Activated T-helper 2 cell treated with anti-CD3 and anti-CD28 coated beads, Interferon-gamma antibody, Interleukin-2, Interleukin-4, amounts not matched to agents 10 μg/mL and 5 μg/mL and 100 μg/mL, durations not matched to agents 14 hours and 24 hours and 36 hours (primary cell): ENCODE results near the gene COPS4. TPM values are rescaled to one million over a fixed set of nuclear protein-coding genes. Genes with fewer than 3 reads are reported as not detected.
"Not testable (repeated sequence)": the region's sequence is repeated elsewhere in the genome, so short reads cannot be mapped to it uniquely, and the experiment has no call there.

Experiments used
- DNase-seq: peaks from one replicate; pipeline ENCODE4 v3.0.0; 2021; ENCODE audit warnings: low spot score
- H3K27ac Mint-ChIP-seq: one replicate; pipeline ENCODE4 v1.8.0; 2021; ENCODE audit warnings: mixed read lengths
- H3K27me3 Mint-ChIP-seq: one replicate; pipeline ENCODE4 v1.8.0; 2021; ENCODE audit warnings: low read depth, mixed read lengths
- H3K36me3 Mint-ChIP-seq: one replicate; pipeline ENCODE4 v1.8.0; 2021; ENCODE audit warnings: low read depth, mixed read lengths
- H3K4me1 Mint-ChIP-seq: one replicate; pipeline ENCODE4 v1.8.0; 2021; ENCODE audit warnings: low read depth, mixed read lengths
- H3K4me3 Mint-ChIP-seq: one replicate; pipeline ENCODE4 v1.8.0; 2021; ENCODE audit warnings: low read depth, mild to moderate bottlenecking, moderate library complexity, mixed read lengths
- H3K9me3 Mint-ChIP-seq: one replicate; pipeline ENCODE4 v1.8.0; 2021; ENCODE audit warnings: mixed read lengths
- intact Hi-C: fragments of 100-400 bp; cut with micrococcal nuclease; formaldehyde crosslinking; loops from one replicate; pipeline ENCODE4 v1.15.1; 2023
- total RNA-seq: library from RNA; stranded (reverse); gene quantifications from 2 replicates; pipeline ENCODE4 v1.2.3, GENCODE V29; 2022

The COPS4 gene
- total RNA-seq, 1 donor from 2014 or later, result 35.2 TPM

GRCh38 chr4:83074783-83075182 is 39.8 kb downstream of the COPS4 start:
- not testable (repeated sequence) for H3K9me3 Mint-ChIP-seq, DNase-seq, H3K27ac Mint-ChIP-seq, H3K4me3 Mint-ChIP-seq, H3K27me3 Mint-ChIP-seq
- peaks cover 26% of the 10 kb centered on the region for H3K4me1 Mint-ChIP-seq
- H3K36me3 Mint-ChIP-seq, result peaks cover 51% of the 10 kb centered on the region
- intact Hi-C loops, result loop anchor here (1.0 to 10.0 kb wide), 9 partner anchors 39 to 280 kb away; partner anchors contain the start of genes COPS4 and PLAC8

- no peaks in the 10 kb centered on the region for H3K9me3 Mint-ChIP-seq
- peaks cover 24% of the 10 kb centered on the region for H3K4me1 Mint-ChIP-seq
- H3K27ac Mint-ChIP-seq, result no peak overlapping the region
- no peak overlapping the region for H3K4me3 Mint-ChIP-seq
- no peak for DNase-seq
- H3K36me3 Mint-ChIP-seq, result peaks cover 51% of the 10 kb centered on the region
- intact Hi-C loops, result loop anchor here (2.0 to 10.0 kb wide), 2 partner anchors 63 to 279 kb away; no protein-coding TSS in a partner anchor
- H3K27me3 Mint-ChIP-seq, result no peaks in the 10 kb centered on the region
These were observed 40.5 kb downstream of the COPS4 start for GRCh38 chr4:83075311-83076095.

GRCh38 chr4:83080561-83080960 is 45.6 kb downstream of the COPS4 start:
- DNase-seq, result no peak
- H3K27ac Mint-ChIP-seq, result no peak overlapping the region

GRCh38 chr4:83082777-83083176 is 47.8 kb downstream of the COPS4 start:
- H3K4me1 Mint-ChIP-seq, result peaks cover 32% of the 10 kb centered on the region
- H3K36me3 Mint-ChIP-seq, result peaks cover 56% of the 10 kb centered on the region
- H3K4me3 Mint-ChIP-seq, result no peak overlapping the region
- H3K27ac Mint-ChIP-seq, result no peak overlapping the region
- no peak for DNase-seq
- H3K9me3 Mint-ChIP-seq, result no peaks in the 10 kb centered on the region
- intact Hi-C loops, result no loop called here
- H3K27me3 Mint-ChIP-seq, result no peaks in the 10 kb centered on the region

More at GRCh38 chr4:83080561-83080960, 45.6 kb downstream of the COPS4 start:
- peaks cover 61% of the 10 kb centered on the region for H3K36me3 Mint-ChIP-seq
- H3K9me3 Mint-ChIP-seq, result no peaks in the 10 kb centered on the region
- no peak overlapping the region for H3K4me3 Mint-ChIP-seq
- intact Hi-C loops, result no loop called here
- peaks cover 41% of the 10 kb centered on the region for H3K4me1 Mint-ChIP-seq
- H3K27me3 Mint-ChIP-seq, result no peaks in the 10 kb centered on the region

GRCh38 chr4:83083925-83084475 is 49.0 kb downstream of the COPS4 start:
- peak; percentile 68 for DNase-seq
- H3K36me3 Mint-ChIP-seq, result peaks cover 63% of the 10 kb centered on the region
- no peaks in the 10 kb centered on the region for H3K27me3 Mint-ChIP-seq
- intact Hi-C loops, result loop anchor here (1.0 kb wide), 1 partner anchor 26 kb away; no protein-coding TSS in a partner anchor
- no peak overlapping the region for H3K27ac Mint-ChIP-seq
- H3K4me3 Mint-ChIP-seq, result no peak overlapping the region
- H3K9me3 Mint-ChIP-seq, result no peaks in the 10 kb centered on the region
- H3K4me1 Mint-ChIP-seq, result peaks cover 29% of the 10 kb centered on the region

- intact Hi-C loops, result loop anchor here (1.0 kb wide), 1 partner anchor 25 kb away; no protein-coding TSS in a partner anchor
- not testable (repeated sequence) for DNase-seq, H3K27ac Mint-ChIP-seq, H3K9me3 Mint-ChIP-seq, H3K27me3 Mint-ChIP-seq, H3K4me3 Mint-ChIP-seq
- Mint-ChIP-seq H3K4me1 (peaks cover 29% of the 10 kb centered on the region), H3K36me3 (peaks cover 65% of the 10 kb centered on the region)
These were observed 50.0 kb downstream of the COPS4 start for GRCh38 chr4:83084956-83085355.

GRCh38 chr4:83089410-83090157 is 54.6 kb downstream of the COPS4 start:
- Mint-ChIP-seq H3K27me3 (no peaks in the 10 kb centered on the region), H3K9me3 (no peaks in the 10 kb centered on the region), H3K27ac (no peak overlapping the region), H3K36me3 (peaks cover 68% of the 10 kb centered on the region), H3K4me3 (no peak overlapping the region), H3K4me1 (peaks cover 10% of the 10 kb centered on the region)
- no peak for DNase-seq
- intact Hi-C loops, result no loop called here

GRCh38 chr4:83093060-83093640 is 58.2 kb downstream of the COPS4 start:
- no peak overlapping the region for H3K4me3 Mint-ChIP-seq
- H3K9me3 Mint-ChIP-seq, result no peaks in the 10 kb centered on the region
- DNase-seq, result no peak
- H3K27me3 Mint-ChIP-seq, result no peaks in the 10 kb centered on the region
- peaks cover 8% of the 10 kb centered on the region for H3K4me1 Mint-ChIP-seq
- intact Hi-C loops, result no loop called here
- H3K27ac Mint-ChIP-seq, result no peak overlapping the region
- peaks cover 82% of the 10 kb centered on the region for H3K36me3 Mint-ChIP-seq

GRCh38 chr4:83096397-83096796 is 61.4 kb downstream of the COPS4 start:
- H3K36me3 Mint-ChIP-seq, result peaks cover 87% of the 10 kb centered on the region
- no peaks in the 10 kb centered on the region for H3K9me3 Mint-ChIP-seq
- DNase-seq, result no peak
- H3K27ac Mint-ChIP-seq, result no peak overlapping the region
- H3K4me1 Mint-ChIP-seq, result peaks cover 15% of the 10 kb centered on the region
- no peak overlapping the region for H3K4me3 Mint-ChIP-seq
- intact Hi-C loops, result no loop called here
- H3K27me3 Mint-ChIP-seq, result no peaks in the 10 kb centered on the region

- intact Hi-C loops, result no loop called here
- peaks cover 71% of the 10 kb centered on the region for H3K36me3 Mint-ChIP-seq
- H3K27me3 Mint-ChIP-seq, result peaks cover 2% of the 10 kb centered on the region
- peaks cover 22% of the 10 kb centered on the region for H3K4me1 Mint-ChIP-seq
- H3K4me3 Mint-ChIP-seq, result no peak overlapping the region
- H3K9me3 Mint-ChIP-seq, result no peaks in the 10 kb centered on the region
- no peak for DNase-seq
- H3K27ac Mint-ChIP-seq, result no peak overlapping the region
These were observed 70.0 kb downstream of the COPS4 start for GRCh38 chr4:83104991-83105390.

GRCh38 chr4:83107631-83108030 is 72.6 kb downstream of the COPS4 start:
- peaks cover 31% of the 10 kb centered on the region for H3K4me1 Mint-ChIP-seq
- H3K9me3 Mint-ChIP-seq, result no peaks in the 10 kb centered on the region
- peaks cover 60% of the 10 kb centered on the region for H3K36me3 Mint-ChIP-seq
- H3K4me3 Mint-ChIP-seq, result no peak overlapping the region
- DNase-seq, result no peak
- no peak overlapping the region for H3K27ac Mint-ChIP-seq
- intact Hi-C loops, result no loop called here
- peaks cover 2% of the 10 kb centered on the region for H3K27me3 Mint-ChIP-seq

- H3K4me3 Mint-ChIP-seq, result peak overlapping the region; percentile 84
- intact Hi-C loops, result no loop called here
- H3K36me3 Mint-ChIP-seq, result peaks cover 57% of the 10 kb centered on the region
- DNase-seq, result no peak
- H3K27ac Mint-ChIP-seq, result peak overlapping the region; percentile 76
- H3K4me1 Mint-ChIP-seq, result peaks cover 34% of the 10 kb centered on the region
- H3K27me3 Mint-ChIP-seq, result peaks cover 2% of the 10 kb centered on the region
- no peaks in the 10 kb centered on the region for H3K9me3 Mint-ChIP-seq
These were observed 73.3 kb downstream of the COPS4 start for GRCh38 chr4:83108101-83108861.
